ENCODE results near the gene ELP4. TPM values are rescaled to one million over a fixed set of nuclear protein-coding genes. Genes with fewer than 3 reads are reported as not detected.

The ELP4 gene
- total RNA-seq, 1 donor from 2014 or later: 147 TPM

GRCh38 chr11:31535479-31535878, 25.9 kb downstream of the ELP4 start:
- peaks cover 64% of the 10 kb centered on the region for H3K79me2 ChIP-seq (ENCODE audit: low read depth)
- no peak overlapping the region for H3K27ac Mint-ChIP-seq
- no peaks in the 10 kb centered on the region for H4K20me1 ChIP-seq (ENCODE audit: low read depth)
- H2AFZ ChIP-seq (replicated peaks): no peak overlapping the region
- H3K4me1 ChIP-seq: no peaks in the 10 kb centered on the region
- H3K9me3 ChIP-seq (ENCODE audit: low read depth): peaks cover 3% of the 10 kb centered on the region
- H3K27ac ChIP-seq: no peak overlapping the region
- peaks cover 18% of the 10 kb centered on the region for H3K9me3 Mint-ChIP-seq
- peaks cover 18% of the 10 kb centered on the region for H3K36me3 ChIP-seq
- H3K36me3 Mint-ChIP-seq: peaks cover 62% of the 10 kb centered on the region
- DNase-seq (ENCODE audit: low spot score): no peak
- H3K4me3 ChIP-seq: no peak overlapping the region
- TF ChIP-seq EZH2 (IDR thresholded peaks at IDR 0.05): no peak
- TF ChIP-seq CTCF (IDR thresholded peaks at IDR 0.05): no peak
- TF ChIP-seq EZH2phosphoT487 (IDR thresholded peaks at IDR 0.05): no peak
- H3K4me1 Mint-ChIP-seq: no peaks in the 10 kb centered on the region
- H3K9ac ChIP-seq: no peak overlapping the region
- H3K4me3 Mint-ChIP-seq: no peak overlapping the region
- no peak overlapping the region for H3K4me2 ChIP-seq
- H3K27me3 ChIP-seq: no peaks in the 10 kb centered on the region
- H3K27me3 Mint-ChIP-seq (ENCODE audit: insufficient read depth, low read depth): peaks cover 2% of the 10 kb centered on the region
- no peaks in the 10 kb centered on the region for H3F3A ChIP-seq (ENCODE audit: low read depth)

GRCh38 chr11:31542862-31543261, 33.3 kb downstream of the ELP4 start:
- Mint-ChIP-seq H3K27me3 (ENCODE audit: insufficient read depth, low read depth) (no peaks in the 10 kb centered on the region), H3K4me3 (no peak overlapping the region), H3K9me3 (peaks cover 48% of the 10 kb centered on the region), H3K27ac (no peak overlapping the region), H3K36me3 (peaks cover 61% of the 10 kb centered on the region), H3K4me1 (no peaks in the 10 kb centered on the region)
- Histone ChIP-seq H3K4me2 (no peak overlapping the region), H3K27ac (no peak overlapping the region), H3K36me3 (peaks cover 42% of the 10 kb centered on the region), H3K9me3 (ENCODE audit: low read depth) (peaks cover 20% of the 10 kb centered on the region), H2AFZ (replicated peaks) (no peak overlapping the region), H3K27me3 (no peaks in the 10 kb centered on the region), H3K79me2 (ENCODE audit: low read depth) (peaks cover 7% of the 10 kb centered on the region), H3K4me3 (no peak overlapping the region), H3K4me1 (no peaks in the 10 kb centered on the region), H3F3A (ENCODE audit: low read depth) (no peaks in the 10 kb centered on the region), H3K9ac (no peak overlapping the region), H4K20me1 (ENCODE audit: low read depth) (no peaks in the 10 kb centered on the region)
- TF ChIP-seq CTCF (IDR thresholded peaks at IDR 0.05) (no peak), EZH2phosphoT487 (IDR thresholded peaks at IDR 0.05) (no peak), EZH2 (IDR thresholded peaks at IDR 0.05) (no peak)
- no peak for DNase-seq (ENCODE audit: low spot score)

GRCh38 chr11:31555938-31556337, 46.4 kb downstream of the ELP4 start:
- peaks cover 36% of the 10 kb centered on the region for H3K36me3 Mint-ChIP-seq
- H3K4me3 Mint-ChIP-seq: no peak overlapping the region
- peak overlapping the region; percentile 18 for H3K27ac Mint-ChIP-seq
- Histone ChIP-seq H3K4me3 (no peak overlapping the region), H3K27me3 (no peaks in the 10 kb centered on the region), H3K79me2 (ENCODE audit: low read depth) (peaks cover 8% of the 10 kb centered on the region), H3K9me3 (ENCODE audit: low read depth) (no peaks in the 10 kb centered on the region), H3K27ac (no peak overlapping the region), H3K4me1 (peaks cover 25% of the 10 kb centered on the region), H3K9ac (no peak overlapping the region), H4K20me1 (ENCODE audit: low read depth) (no peaks in the 10 kb centered on the region), H3F3A (ENCODE audit: low read depth) (peaks cover 26% of the 10 kb centered on the region), H3K36me3 (peaks cover 12% of the 10 kb centered on the region), H2AFZ (replicated peaks) (no peak overlapping the region), H3K4me2 (no peak overlapping the region)
- H3K4me1 Mint-ChIP-seq: peaks cover 36% of the 10 kb centered on the region
- peaks cover 2% of the 10 kb centered on the region for H3K27me3 Mint-ChIP-seq (ENCODE audit: insufficient read depth, low read depth)
- DNase-seq (ENCODE audit: low spot score): no peak
- H3K9me3 Mint-ChIP-seq: peaks cover 29% of the 10 kb centered on the region
- no peak for TF ChIP-seq EZH2 (IDR thresholded peaks at IDR 0.05)

- Histone ChIP-seq H3K27me3 (no peaks in the 10 kb centered on the region), H3K9me3 (ENCODE audit: low read depth) (no peaks in the 10 kb centered on the region), H3K4me1 (peaks cover 27% of the 10 kb centered on the region), H3K36me3 (peaks cover 7% of the 10 kb centered on the region), H3K79me2 (ENCODE audit: low read depth) (peaks cover 17% of the 10 kb centered on the region), H3F3A (ENCODE audit: low read depth) (peaks cover 24% of the 10 kb centered on the region), H2AFZ (replicated peaks) (no peak overlapping the region), H3K4me2 (peak overlapping the region; percentile 59), H3K27ac (peak overlapping the region; percentile 86), H3K9ac (no peak overlapping the region), H3K4me3 (no peak overlapping the region), H4K20me1 (ENCODE audit: low read depth) (no peaks in the 10 kb centered on the region)
- H3K27ac Mint-ChIP-seq: peak overlapping the region; percentile 94
- DNase-seq (ENCODE audit: low spot score): peak; percentile 13
- no peak for TF ChIP-seq EZH2phosphoT487 (IDR thresholded peaks at IDR 0.05)
- TF ChIP-seq CTCF (IDR thresholded peaks at IDR 0.05): no peak
- no peak for TF ChIP-seq EZH2 (IDR thresholded peaks at IDR 0.05)
- peaks cover 2% of the 10 kb centered on the region for H3K27me3 Mint-ChIP-seq (ENCODE audit: insufficient read depth, low read depth)
- peaks cover 25% of the 10 kb centered on the region for H3K9me3 Mint-ChIP-seq
- peak overlapping the region; percentile 35 for H3K4me3 Mint-ChIP-seq
- H3K4me1 Mint-ChIP-seq: peaks cover 41% of the 10 kb centered on the region
- peaks cover 23% of the 10 kb centered on the region for H3K36me3 Mint-ChIP-seq
These were observed 48.4 kb downstream of the ELP4 start for GRCh38 chr11:31558001-31558400.

All from neural progenitor cell (in vitro differentiated cells).